D721Med (cell line): ENCODE results near the gene CHN1.

Source experiments
- DNase-seq: peaks from one replicate; pipeline ENCODE4 v3.0.0; 2011; ENCODE audit warnings: low spot score; ENCODE audit not compliant: insufficient read length
- FAIRE-seq: peaks from 2 replicates; lab custom pipeline; 2011; peaks lifted over from hg19 to GRCh38; lab: Jason Lieb, UNC
- CTCF ChIP-seq: IDR thresholded peaks from 2 replicates; pipeline ENCODE4 v1.5.1; 2012; ENCODE audit warnings: mild to moderate bottlenecking, control low read depth; ENCODE audit not compliant: insufficient read depth; ENCODE audit errors: missing control alignments

Gene CHN1

DNA sequence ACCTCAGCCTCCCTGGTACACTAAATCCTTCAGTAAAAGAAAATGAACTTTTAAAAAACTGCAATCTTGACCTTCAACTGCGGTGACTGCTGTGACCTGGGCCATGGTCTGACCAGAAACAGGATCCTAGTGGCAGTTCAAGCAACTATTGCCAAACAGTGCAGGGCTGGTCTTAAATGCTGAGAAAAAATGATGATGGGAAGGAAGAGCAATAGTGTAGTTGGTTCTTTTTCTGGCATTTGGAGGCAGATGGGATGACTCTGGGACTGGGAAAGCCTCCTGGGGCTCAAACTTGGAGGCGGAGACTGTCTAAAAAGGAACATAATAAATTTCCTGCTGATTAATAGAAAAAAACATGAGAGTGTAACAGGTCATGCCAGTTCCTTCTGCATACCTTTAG is 45.4 kb downstream of the CHN1 start:
- DNase-seq: no peak
- no peak for FAIRE-seq

DNA sequence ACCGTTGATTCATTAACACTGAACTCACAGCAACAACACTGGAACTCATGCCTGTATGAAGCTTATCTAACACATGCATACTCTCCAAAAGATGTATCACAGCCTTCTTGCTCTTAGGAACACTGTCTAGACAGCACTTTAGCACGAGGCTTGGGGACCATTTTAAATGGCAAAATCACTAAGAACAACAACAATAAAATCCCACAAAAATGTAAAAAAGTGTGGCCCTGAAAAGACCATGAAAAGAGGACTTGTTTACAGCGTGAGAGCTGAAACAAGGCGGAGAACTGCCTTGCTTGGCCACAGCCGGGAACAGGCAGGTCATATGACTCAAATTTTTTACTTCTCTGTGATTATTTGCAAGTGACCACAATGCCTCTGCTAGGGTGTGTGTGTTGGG is 48.1 kb downstream of the CHN1 start:
- no peak for TF ChIP-seq CTCF
- DNase-seq: no peak
- FAIRE-seq: no peak

More for the DNA sequence above, 45.4 kb downstream of the CHN1 start:
- no peak for TF ChIP-seq CTCF

- FAIRE-seq (no peak), DNase-seq (no peak)
- no peak for TF ChIP-seq CTCF
These were observed 52.6 kb downstream of the CHN1 start for GRCh38 chr2:174952607-174953006.

- FAIRE-seq (no peak), DNase-seq (no peak)
These were observed 53.4 kb downstream of the CHN1 start for GRCh38 chr2:174951745-174952144.

DNA sequence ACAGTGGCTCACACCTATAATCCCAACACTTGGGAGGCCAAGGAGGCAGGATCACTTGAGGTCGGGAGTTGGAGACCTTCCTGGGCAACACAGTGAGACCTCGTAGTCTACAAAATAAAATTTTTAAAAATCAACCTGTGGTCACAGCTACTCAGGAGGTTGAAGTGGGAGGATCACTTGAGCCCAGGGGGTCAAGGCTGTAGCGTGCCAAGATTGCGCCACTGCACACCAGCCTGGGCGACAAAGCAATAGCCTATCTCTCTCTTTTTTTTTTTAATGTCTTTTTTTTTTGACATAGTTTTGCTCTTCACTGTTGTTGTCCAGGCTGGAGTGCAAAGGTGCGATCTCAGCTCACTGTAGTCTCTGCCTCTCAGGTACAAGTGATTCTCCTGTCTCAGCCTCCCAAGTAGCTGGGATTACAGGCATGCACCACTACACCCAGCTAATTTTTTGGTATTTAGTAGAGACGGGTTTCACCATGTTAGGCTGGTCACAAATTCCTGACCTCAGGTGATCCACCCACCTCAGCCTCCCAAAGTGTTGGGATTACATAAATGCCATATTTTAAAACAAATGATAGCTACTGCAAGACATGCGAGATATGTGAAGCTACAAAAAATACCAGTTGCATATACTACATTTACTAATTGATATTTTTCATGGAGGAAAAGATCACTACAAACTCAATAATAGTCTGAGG is 55.0 kb downstream of the CHN1 start:
- DNase-seq (no peak), FAIRE-seq (no peak)
- TF ChIP-seq CTCF: no peak

More at GRCh38 chr2:174951745-174952144, 53.4 kb downstream of the CHN1 start:
- TF ChIP-seq CTCF: no peak

DNA sequence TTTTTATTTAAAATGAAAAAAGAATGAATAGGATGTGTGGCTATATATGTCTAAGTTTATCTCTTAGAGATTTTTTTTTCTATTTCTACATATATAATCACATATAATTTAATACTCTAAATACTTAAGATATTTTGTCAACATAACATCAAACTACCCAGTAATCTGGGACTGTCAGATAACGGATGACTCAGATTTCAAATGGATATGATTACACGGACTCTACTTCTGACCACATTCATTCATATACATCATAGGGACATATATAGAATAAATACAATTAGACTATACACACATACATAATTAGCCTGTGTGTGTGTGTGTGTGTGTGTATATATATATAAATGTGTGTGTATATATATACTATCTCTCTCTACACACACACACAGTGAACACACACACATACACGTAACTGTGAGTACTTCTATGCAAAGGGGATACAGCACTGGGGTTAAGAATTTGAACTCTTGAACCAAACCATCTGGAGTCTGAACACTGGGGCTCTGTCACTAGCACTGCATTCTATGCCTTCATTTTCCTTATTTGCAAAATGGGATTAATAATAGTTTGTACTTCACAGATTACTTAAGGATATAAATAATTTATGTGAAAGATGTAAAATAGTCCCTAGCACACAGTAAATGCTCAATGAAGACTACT is 59.5 kb downstream of the CHN1 start:
- DNase-seq: no peak
- FAIRE-seq: no peak
- no peak for TF ChIP-seq CTCF

- TF ChIP-seq CTCF: no peak
- FAIRE-seq (no peak), DNase-seq (no peak)
These were observed 66.1 kb downstream of the CHN1 start for GRCh38 chr2:174939046-174939445.
